Activated CD4-positive, alpha-beta T cell treated with anti-CD3 and anti-CD28 coated beads for 48 hours (primary cell): ENCODE measurements around the gene CDCA3.

Experiments
- DNase-seq: peaks from one replicate; pipeline ENCODE4 v3.0.0-alpha.2; 2020

The CDCA3 gene

GRCh38 chr12:6831450-6831995 is 19.6 kb downstream of the CDCA3 start:
- DNase-seq: no peak

- no peak for DNase-seq
These were observed 20.1 kb downstream of the CDCA3 start for GRCh38 chr12:6830999-6831398.

DNA sequence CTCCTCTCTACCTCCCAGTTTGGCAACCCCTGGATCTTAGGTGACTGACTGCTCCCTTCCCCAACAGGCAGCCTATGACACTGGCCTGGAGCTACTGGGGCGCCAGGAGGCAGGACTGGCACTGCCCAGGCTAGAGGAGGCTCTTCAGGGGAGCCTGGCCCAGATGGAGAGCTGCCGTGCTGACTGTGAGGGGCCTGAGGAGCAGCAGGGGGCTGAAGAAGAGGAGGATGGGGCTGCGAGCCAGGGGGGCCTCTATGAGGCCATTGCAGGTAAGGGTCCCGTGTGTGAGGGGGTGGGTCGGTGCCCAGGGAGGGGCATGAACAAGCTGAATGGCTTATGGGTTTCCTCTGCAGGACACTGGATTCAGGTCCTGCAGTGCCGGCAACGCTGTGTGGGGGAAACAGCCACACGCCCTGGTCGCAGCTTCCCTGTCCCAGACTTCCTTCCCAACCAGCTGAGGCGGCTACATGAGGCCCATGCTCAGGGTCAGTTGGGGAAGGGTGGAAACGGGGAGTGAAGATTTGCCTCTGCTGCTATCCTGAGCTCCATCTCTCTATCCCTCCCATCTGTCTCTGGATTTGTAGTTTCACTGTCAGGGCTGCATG is 20.7 kb downstream of the CDCA3 start:
- no peak for DNase-seq

- DNase-seq: no peak
These were observed 21.4 kb downstream of the CDCA3 start for GRCh38 chr12:6829536-6830220.

DNA sequence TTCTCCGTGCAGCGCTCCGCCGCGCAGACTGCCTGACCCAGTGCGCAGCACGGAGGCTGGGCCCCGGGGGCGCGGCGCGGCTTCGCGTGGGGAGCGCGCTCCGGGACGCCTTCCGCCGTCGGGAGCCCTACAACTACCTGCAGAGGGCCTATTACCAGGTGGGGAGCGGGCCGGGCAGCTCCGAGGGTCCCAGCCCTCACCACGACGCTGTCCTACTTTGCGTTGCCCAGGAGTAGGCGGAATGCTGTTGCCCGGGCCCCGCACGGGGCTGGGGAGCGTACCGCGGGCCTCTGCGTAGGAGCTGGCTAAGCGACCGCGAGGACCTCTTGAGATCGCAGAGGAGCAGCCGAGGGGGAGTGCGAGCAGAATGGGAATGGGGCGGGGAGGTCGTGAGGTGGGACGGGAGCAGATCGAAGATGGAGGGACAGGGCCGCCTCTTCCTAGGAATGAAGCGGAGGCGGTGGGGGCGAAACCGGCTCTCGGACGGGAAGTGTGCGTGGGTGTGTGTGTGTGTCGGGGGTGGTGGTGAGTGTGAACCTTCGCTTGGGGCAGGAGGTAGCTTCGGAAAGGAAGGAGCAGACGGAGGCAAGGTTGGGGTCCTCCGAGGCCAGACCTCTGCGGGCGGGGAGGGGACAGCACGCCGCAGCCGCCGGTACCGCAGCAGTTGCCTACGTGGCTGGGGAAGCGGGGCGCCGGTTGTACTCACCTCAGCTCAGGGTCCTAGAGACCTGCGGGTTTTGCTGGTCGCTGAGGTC is 22.1 kb downstream of the CDCA3 start:
- peak; percentile 50 for DNase-seq

- DNase-seq: no peak
These were observed 22.9 kb downstream of the CDCA3 start, which contains the start of gene P3H3 for GRCh38 chr12:6827982-6828780. Gene P3H3 (plus strand): TSS chr12:6828407. CDS start chr12:6828441, 34 bp downstream.

DNA sequence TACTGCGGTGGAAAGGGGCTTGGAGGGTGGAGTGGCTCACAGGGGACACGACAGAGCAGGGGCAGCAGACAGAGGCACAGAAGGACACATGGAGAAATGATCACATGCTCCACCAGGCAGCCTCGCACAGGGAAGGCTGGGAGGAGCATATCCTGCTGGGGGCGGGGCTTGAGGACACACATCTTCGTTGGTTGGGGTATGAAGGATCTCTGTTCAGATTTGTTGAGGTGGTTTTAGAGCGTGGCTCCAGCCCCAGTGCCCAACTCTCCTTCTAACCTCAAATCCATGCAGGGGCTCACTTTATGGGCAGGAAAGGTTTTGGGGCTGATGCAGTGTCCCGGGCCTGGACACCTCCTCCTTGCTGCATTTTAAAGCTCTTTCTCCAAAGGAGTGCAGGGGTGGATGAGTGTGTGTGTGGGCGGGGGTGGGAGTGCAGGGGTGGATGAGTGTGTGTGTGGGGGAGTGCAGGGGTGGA is 23.6 kb downstream of the CDCA3 start:
- DNase-seq: peak; percentile 77

- DNase-seq: no peak
These were observed 24.2 kb downstream of the CDCA3 start for GRCh38 chr12:6826734-6827436.

GRCh38 chr12:6826125-6826733 is 24.9 kb downstream of the CDCA3 start:
- DNase-seq: no peak

DNA sequence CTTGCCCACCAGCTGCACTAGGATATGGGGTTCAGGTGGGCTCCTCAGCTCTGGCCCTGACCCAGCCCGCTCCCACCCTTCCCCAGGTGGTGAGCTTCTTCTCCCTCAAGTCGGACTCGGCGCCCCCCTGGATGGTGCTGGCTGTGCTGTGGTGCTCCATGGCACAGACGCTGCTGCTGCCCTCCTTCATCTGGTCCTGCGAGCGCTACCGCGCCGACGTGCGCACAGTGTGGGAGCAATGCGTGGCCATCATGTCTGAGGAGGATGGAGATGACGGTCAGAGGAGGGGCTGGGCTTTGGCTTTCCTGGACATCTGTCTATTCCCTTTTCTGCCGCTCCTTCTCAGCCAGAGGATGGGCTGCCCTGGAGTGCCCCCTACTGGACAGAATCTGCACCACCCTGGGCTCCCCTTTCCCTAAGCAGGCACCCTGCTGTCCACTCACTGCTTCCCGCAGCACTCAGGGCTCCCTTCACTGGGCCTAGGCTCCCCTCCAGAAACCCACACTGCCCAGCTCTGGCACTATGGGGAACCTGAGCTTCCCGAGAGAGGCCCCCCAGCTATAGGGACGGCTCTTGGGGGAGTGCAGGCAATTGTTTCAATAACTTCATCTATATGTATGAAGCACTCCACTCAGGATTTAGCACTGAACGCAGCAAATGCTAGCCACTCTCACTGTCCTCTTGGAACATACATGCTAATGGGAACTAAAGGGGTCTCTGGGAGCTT is 25.5 kb downstream of the CDCA3 start:
- DNase-seq: peak; percentile 90

DNA sequence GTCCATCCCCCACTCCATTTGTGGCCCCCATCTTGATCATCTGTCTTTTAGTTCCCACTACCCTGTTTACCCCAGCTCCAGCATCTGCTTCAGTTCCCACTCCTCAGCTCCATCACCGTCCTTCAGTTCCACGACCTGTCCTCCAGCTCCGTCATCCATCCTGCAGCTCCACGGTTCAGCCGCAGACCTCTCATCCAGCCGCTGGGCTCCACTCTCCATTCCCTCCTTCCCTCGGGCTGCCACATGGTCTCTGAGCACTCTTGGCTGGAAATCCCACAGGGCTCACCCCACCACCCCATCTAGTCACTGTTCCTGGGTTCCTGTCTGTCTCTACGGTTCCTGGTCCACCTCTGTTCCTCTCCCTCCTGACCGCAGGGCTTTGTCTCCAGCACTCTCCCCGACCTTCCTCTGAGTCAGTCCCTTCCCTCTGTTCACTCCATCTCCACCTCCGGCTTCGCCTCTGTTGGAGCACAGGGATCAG is 26.1 kb downstream of the CDCA3 start:
- no peak for DNase-seq

DNA sequence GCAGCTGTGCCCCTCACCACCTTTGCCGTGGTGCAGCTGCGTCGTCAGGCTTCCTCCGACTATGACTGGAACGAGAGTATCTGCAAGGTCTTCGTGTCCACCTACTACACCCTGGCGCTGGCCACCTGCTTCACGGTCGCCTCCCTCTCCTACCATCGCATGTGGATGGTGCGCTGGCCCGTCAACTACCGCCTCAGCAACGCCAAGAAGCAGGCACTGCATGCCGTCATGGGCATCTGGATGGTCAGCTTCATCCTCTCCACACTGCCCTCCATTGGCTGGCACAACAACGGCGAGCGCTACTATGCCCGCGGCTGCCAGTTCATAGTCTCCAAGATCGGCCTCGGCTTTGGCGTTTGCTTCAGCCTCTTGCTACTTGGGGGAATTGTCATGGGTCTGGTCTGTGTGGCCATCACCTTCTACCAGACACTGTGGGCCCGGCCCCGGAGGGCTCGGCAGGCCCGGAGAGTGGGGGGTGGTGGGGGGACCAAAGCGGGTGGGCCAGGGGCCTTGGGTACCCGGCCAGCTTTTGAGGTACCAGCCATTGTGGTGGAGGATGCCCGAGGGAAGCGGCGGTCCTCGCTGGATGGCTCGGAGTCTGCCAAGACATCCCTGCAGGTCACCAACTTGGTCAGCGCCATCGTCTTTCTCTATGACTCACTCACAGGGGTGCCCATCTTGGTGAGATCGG is 26.9 kb downstream of the CDCA3 start:
- no peak for DNase-seq

GRCh38 chr12:6823182-6824084 is 27.7 kb downstream of the CDCA3 start:
- DNase-seq: no peak

DNA sequence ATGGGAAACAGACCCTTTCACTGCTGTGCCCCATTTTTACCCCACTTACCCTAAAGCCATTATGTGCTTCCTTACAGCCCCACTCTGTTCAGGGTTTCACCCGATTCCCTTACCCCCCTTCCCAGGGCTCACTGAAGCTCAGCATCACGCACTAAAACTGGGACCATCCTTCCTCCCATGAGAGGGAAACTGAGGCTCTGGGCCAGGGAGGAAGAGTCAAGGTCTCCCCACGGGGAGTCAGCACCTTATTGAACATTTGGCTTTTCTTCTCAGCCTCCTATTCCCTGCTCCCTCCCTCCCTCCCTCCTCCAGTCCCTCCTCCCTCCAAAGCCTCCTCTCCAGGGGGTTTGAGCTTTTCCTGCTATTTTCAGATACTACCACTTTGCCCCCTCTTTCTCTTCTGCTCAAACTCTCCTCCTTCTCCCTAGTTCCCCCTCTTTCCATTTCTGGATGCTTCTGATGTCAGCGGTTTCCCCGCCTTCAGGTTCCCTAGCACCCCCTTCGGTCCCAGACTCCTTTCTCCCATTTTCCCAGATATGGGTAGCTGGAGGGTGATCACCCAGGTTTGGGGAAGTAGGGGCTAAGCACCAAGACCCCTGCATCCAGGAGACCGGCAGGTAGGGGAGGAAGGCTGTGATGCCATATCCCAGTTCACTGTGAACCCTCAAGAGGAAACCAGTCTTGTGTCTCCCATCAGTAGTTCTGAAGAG is 28.5 kb downstream of the CDCA3 start:
- DNase-seq: no peak

- DNase-seq: no peak
These were observed 29.3 kb downstream of the CDCA3 start, which contains the start of gene GPR162 for GRCh38 chr12:6821591-6822425. Gene GPR162 (plus strand): TSS chr12:6821821. CDS start chr12:6823899, 2,078 bp downstream.

DNA sequence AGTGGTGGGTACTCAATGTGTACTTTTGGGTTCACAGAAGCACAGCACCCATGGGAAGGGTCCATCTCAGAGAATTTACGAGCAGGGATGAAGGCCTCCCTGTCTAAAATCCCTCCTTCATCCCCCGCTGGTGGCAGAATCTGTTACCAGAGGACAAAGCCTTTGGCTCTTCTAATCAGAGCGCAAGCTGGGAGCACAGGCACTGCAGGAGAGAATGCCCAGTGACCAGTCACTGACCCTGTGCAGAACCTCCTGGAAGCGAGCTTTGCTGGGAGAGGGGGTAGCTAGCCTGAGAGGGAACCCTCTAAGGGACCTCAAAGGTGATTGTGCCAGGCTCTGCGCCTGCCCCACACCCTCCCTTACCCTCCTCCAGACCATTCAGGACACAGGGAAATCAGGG is 30.9 kb downstream of the CDCA3 start:
- no peak for DNase-seq
